ENCODE measurements around the gene FRMPD1.

- TF ChIP-seq YY1 (IDR thresholded peaks at IDR 0.05; ENCODE audit: low read depth) (no peak), CREB1 (IDR thresholded peaks at IDR 0.05; ENCODE audit: low read depth) (no peak), RAD21 (IDR thresholded peaks at IDR 0.05; ENCODE audit: low read depth) (no peak), EP300 (IDR thresholded peaks at IDR 0.05; ENCODE audit: borderline replicate concordance) (no peak), MAX (IDR thresholded peaks at IDR 0.05) (no peak), TAF1 (IDR thresholded peaks at IDR 0.05; ENCODE audit: low read depth) (no peak), FOXM1 (IDR thresholded peaks at IDR 0.05; ENCODE audit: borderline replicate concordance, low read depth) (no peak), EGR1 (IDR thresholded peaks at IDR 0.05) (no peak), TCF12 (IDR thresholded peaks at IDR 0.05; ENCODE audit: low read depth) (no peak), CEBPB (IDR thresholded peaks at IDR 0.05) (no peak), NFIC (IDR thresholded peaks at IDR 0.05) (no peak)
- TF ChIP-seq, protein P1, sequence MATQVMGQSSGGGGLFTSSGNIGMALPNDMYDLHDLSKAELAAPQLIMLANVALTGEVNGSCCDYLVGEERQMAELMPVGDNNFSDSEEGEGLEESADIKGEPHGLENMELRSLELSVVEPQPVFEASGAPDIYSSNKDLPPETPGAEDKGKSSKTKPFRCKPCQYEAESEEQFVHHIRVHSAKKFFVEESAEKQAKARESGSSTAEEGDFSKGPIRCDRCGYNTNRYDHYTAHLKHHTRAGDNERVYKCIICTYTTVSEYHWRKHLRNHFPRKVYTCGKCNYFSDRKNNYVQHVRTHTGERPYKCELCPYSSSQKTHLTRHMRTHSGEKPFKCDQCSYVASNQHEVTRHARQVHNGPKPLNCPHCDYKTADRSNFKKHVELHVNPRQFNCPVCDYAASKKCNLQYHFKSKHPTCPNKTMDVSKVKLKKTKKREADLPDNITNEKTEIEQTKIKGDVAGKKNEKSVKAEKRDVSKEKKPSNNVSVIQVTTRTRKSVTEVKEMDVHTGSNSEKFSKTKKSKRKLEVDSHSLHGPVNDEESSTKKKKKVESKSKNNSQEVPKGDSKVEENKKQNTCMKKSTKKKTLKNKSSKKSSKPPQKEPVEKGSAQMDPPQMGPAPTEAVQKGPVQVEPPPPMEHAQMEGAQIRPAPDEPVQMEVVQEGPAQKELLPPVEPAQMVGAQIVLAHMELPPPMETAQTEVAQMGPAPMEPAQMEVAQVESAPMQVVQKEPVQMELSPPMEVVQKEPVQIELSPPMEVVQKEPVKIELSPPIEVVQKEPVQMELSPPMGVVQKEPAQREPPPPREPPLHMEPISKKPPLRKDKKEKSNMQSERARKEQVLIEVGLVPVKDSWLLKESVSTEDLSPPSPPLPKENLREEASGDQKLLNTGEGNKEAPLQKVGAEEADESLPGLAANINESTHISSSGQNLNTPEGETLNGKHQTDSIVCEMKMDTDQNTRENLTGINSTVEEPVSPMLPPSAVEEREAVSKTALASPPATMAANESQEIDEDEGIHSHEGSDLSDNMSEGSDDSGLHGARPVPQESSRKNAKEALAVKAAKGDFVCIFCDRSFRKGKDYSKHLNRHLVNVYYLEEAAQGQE (IDR thresholded peaks at IDR 0.05; ENCODE audit: low read depth), result no peak
- TF ChIP-seq, protein P2, sequence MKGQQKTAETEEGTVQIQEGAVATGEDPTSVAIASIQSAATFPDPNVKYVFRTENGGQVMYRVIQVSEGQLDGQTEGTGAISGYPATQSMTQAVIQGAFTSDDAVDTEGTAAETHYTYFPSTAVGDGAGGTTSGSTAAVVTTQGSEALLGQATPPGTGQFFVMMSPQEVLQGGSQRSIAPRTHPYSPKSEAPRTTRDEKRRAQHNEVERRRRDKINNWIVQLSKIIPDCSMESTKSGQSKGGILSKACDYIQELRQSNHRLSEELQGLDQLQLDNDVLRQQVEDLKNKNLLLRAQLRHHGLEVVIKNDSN (IDR thresholded peaks at IDR 0.05), result no peak
These were observed 10.9 kb upstream of the FRMPD1 start for GRCh38 chr9:37639841-37640240.
